GM19023 (cell line): Measurements from ENCODE around the gene MAP3K7.
A peak's percentile ranks its signal among the peaks of the same experiment; 100 is the strongest.

ENCODE experiments used
- ATAC-seq: cut with Tn5 transposase; IDR thresholded peaks from one replicate; pipeline ENCODE4 v1.9.1; 2021; ENCODE audit warnings: mild to moderate bottlenecking, moderate library complexity; ENCODE audit not compliant: unreplicated experiment

MAP3K7 gene

GRCh38 chr6:90485635-90486277 is 101.1 kb downstream of the MAP3K7 start:
- ATAC-seq = no peak

GRCh38 chr6:90484903-90485302 is 102.0 kb downstream of the MAP3K7 start:
- no peak for ATAC-seq

DNA sequence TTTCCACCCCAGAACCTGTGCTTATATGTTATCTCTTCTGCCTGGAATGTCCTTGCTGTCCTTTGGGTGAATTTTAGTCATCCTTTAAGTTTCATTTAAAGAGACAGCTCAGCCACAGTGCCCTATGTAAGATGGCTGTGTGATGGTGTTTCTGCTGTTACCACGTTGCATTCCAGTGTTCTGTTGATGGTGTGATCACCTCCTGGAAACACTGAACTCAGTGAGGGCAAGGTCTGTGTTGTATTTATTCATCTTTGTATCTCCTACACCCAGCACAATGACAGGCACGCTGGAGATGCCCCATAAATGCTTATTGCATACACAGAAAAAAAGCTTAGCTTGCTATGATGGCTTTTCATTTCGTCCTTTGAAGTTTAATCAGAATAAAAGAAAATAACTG is 102.5 kb downstream of the MAP3K7 start:
- ATAC-seq = no peak

DNA sequence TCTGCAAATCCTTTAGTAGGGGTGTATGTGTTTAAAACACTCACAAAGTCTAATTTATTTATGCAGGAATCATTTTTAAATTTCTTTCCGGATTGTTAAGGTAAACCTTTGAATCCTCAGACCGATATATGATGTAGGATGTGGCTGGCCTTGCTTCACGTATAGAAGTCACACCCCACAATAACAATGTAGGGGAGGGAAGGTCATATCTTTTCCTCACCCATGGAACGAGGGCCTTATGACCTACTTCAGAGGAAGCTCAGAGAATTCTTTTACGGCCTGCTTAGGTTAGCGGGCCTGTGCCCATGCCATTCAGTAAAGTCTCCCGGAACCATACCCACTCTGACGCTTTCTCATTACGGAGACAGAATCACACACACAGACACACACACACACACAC is 102.9 kb downstream of the MAP3K7 start:
- ATAC-seq = no peak

DNA sequence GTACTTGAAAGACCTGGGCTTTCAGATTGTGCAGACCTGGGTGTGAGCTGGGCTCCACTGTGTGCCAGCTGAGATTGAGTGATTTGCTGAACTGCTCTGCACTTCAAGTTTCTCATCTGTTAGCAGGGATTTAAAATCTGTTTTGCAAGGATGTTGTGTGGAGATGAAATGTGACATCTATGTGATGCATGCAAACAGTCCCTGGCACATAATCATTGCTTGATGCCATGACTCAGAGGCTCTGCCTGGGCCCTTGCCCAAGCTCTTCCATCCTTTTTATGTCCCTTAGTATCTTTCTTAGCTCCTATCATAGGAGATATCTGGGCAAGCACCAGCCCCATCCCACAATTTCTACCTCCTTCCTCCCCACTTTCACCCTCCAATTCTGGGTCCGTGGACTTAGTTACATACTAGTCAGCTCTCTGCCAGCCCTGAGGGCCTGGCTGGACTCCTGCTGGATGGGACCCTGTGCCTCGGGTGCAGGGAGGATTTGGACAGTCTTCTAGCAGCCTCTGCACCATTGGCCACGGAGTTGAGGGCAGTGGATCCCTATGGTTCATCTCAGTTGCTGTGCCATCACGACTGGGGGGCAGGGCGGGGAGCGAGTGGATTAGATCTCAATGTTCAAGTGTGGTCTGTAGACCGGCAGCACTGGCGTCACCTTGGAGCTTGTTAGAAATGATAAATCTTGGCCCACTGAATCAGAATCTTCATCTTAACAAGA is 103.6 kb downstream of the MAP3K7 start:
- no peak for ATAC-seq

GRCh38 chr6:90480666-90481065 is 106.2 kb downstream of the MAP3K7 start:
- ATAC-seq = no peak

GRCh38 chr6:90479603-90479926 is 107.3 kb downstream of the MAP3K7 start:
- ATAC-seq = no peak

DNA sequence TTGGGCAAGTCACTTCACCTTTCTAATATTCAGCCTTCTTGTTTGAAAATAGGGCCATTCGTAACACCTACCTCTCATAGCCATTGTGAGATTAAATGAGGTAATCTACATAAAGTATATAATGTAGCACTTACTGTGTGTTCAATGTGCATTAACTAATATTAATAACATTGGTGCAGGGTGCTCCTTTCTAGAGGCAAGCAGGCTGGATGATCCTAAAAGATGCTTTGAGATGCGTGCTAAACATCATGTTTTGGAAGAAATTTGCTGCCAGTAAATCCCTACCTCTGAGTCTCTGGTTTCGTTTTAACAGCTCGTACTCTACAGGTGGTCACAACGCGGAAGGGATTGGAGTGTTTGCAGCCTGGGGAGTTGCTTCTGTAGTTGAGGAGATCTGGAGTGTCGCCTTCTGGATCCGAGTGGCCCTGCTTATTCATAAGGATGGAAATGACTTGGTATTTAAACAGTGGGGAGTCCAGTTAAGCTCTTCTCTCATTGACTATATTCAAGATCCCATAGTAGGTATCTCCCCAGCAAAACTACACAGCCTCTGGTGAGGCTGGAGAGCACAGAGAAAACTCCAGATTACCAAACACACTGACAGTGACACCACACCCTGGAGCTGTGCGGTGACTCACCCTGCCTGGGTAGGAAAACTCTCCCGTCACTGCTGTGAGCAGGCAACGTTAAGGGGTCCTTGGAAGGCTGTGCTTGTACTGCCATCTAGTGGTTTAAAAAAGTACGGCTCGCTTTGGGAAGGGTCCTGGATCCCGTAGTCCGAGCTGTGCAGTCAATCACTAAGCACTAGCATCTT is 107.9 kb downstream of the MAP3K7 start:
- ATAC-seq = peak; percentile 88

- ATAC-seq = no peak
Observed at GRCh38 chr6:90478278-90478677, 108.6 kb downstream of the MAP3K7 start.

DNA sequence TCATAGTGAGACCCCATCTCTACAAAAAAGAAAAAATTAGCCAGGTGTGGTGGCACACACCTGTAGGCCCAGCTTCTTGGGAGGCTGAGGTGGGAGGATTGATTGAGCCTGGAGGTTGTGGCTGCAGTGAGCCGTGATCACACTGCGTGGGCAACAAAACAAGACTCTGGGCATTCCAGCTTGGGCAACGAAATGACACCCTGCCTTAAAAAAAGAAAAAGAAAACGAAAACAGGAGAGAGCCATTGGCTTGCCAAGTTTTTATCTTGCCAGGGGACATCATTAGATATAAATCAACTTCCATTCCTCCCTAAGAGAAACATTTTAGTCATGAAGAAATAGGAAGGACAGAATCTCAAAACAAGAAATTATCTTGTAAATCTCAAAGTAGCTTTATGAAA is 109.5 kb downstream of the MAP3K7 start:
- no peak for ATAC-seq

- no peak for ATAC-seq
Observed at GRCh38 chr6:90472716-90473115, 114.2 kb downstream of the MAP3K7 start.

GRCh38 chr6:90471263-90471662 is 115.6 kb downstream of the MAP3K7 start:
- ATAC-seq = no peak

DNA sequence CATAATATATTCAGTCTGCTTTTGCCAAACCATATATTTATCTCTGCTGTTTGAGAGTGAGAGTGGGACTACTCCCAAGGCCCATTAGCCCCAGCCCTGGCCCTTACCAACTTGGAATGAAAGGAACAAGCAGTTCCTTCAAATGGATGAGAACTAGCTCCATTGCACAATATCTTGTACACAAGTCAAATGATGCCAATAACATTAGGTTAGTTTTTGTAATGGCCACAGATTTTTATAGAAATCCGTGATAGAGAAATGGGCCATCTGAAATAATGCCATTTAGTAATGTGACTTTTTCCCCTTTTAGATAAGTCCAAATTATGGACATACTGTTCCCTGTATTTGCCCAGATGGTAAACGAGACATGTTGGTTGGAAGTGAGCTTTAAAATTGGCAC is 117.0 kb downstream of the MAP3K7 start:
- no peak for ATAC-seq

DNA sequence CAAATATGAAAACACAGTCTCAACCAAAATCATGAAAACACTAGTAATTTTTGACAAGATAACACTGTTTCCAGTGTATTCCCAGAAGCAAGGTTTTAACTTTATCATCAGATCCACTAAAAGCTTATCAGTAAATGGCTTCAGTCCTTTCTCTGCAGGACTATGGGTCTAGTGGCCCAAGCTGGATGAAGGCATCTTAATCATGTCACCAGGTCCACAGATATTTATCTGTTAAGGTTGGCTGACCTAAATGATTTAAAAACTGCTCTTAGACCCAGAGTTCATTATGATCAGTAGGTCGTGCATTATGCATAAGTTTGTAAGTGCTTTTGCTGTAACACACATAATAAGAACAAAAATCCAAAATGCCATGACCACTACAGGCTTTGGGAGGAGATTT is 118.0 kb downstream of the MAP3K7 start:
- ATAC-seq = no peak

DNA sequence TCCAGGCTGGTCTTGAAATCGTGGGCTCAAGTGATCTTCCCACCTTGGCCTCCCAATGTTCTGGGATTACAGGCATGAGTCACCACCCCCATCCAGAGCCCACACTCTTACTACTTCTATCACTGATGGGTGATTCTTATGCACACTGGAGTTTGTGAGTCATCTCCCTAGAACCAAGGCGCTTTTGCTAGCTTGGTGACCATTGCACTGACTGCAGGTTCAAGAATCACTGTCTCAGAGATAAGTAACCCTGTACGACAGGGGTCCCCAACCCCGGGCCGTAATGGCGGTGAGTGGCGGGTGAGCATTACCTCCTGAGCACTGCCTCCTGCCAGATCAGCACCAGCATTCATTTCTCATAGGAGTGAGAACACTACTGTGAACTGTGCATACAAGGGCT is 118.8 kb downstream of the MAP3K7 start:
- ATAC-seq = no peak

GRCh38 chr6:90467546-90467945 is 119.3 kb downstream of the MAP3K7 start:
- no peak for ATAC-seq

- no peak for ATAC-seq
Observed at GRCh38 chr6:90466154-90466940, 120.5 kb downstream of the MAP3K7 start.

DNA sequence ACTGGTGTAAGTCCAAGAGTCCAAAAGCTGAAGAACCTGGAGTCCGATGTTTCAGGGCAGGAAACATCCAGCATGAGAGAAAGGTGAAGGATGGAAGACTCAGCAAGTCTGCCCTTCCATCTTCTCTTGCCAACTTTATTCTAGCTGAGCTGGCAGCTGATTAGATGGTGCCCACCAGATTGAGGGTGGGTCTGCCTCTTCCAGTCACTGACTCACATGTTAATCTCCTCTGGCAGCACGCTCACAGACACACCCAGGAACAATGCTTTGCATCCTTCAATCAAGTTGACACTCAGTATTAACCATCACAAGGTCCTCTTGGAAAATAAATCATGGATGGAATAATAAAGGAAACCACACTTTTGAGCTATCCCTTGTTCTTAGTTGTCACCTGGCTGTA is 121.2 kb downstream of the MAP3K7 start:
- no peak for ATAC-seq

GRCh38 chr6:90464507-90464906 is 122.4 kb downstream of the MAP3K7 start:
- ATAC-seq = no peak

- no peak for ATAC-seq
Observed at GRCh38 chr6:90463874-90464273, 123.0 kb downstream of the MAP3K7 start.
